Measurements from ENCODE around the gene EGR4. TPM values are rescaled to one million over a fixed set of nuclear protein-coding genes. Genes with fewer than 3 reads are reported as not detected.

EGR4 gene
- total and polyA plus RNA-seq, 2 experiments from 2014 or later: 0.23 TPM; not detected in 1

- no peak for TF ChIP-seq REST (IDR thresholded peaks at IDR 0.05; ENCODE audit: unreplicated experiment)
- no peak for TF ChIP-seq NANOG (IDR thresholded peaks at IDR 0.05; ENCODE audit: borderline replicate concordance)
- no peak for TF ChIP-seq EZH2 (IDR thresholded peaks at IDR 0.05; ENCODE audit: low read depth, unreplicated experiment)
- TF ChIP-seq CREB1 (CRISPR knock-in tag; IDR thresholded peaks at IDR 0.05; ENCODE audit: low read depth): no peak
- no peak for TF ChIP-seq EZH2phosphoT487 (IDR thresholded peaks at IDR 0.05; ENCODE audit: unreplicated experiment)
- TF ChIP-seq STAT1 (IDR thresholded peaks at IDR 0.05; ENCODE audit: unreplicated experiment): no peak
Measured at GRCh38 chr2:73262108-73262651, 31.2 kb downstream of the EGR4 start (continued).

DNA sequence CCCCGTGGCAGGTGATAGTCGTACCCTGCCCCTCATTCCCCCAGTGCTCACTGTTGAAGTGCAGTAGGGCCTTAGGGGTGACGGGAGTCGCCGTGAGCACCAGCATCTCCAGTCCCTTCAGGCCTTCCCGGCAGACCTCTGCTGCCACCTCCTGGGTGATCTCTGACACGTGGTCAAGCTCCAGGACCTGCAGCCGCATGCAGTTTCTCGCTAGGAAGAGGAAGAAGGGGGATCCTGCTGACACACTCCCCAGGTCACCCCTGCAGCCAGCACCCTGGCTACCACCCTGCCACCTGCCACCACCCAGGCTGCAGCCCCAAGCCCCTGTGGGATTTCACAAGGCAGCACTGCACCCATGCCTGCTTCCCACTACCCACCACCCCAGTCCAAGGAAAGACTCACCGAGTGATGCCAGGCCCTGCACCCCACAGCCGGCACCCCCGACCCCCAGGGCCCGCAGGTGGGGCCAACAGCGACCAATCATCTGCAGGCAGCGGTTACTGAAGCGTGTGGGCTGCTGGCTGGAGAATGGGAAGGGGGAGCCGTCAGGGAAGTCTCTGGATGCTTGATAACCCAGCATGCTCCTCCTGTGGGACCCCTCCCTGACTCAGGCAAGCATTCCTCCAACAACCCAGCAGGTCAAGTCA is 32.9 kb downstream of the EGR4 start:
- Histone ChIP-seq H3K27ac (ENCODE audit: low read depth) (no peak overlapping the region), H3K79me2 (replicated peaks; ENCODE audit: insufficient read depth) (no peaks in the 10 kb centered on the region), H4K20me1 (replicated peaks; ENCODE audit: insufficient read depth) (peaks cover 6% of the 10 kb centered on the region), H3K4me2 (no peak overlapping the region), H3K9me2 (ENCODE audit: insufficient read depth) (no peaks in the 10 kb centered on the region), H3K4me3 (no peak overlapping the region), H3K27me3 (ENCODE audit: insufficient read depth) (no peaks in the 10 kb centered on the region), H3K4me1 (ENCODE audit: insufficient read depth) (peaks cover 11% of the 10 kb centered on the region), H3K36me3 (ENCODE audit: insufficient read depth) (no peaks in the 10 kb centered on the region; the same call in 1 of the 2 replicates), H2AFZ (no peak overlapping the region), H3F3A (replicated peaks; ENCODE audit: low read depth) (no peaks in the 10 kb centered on the region)
- Mint-ChIP-seq H3K36me3 (ENCODE audit: low read depth) (peaks cover 13% of the 10 kb centered on the region), H3K4me3 (no peak overlapping the region), H3K4me1 (peaks cover 15% of the 10 kb centered on the region; the same call in 2 of the 3 replicates), H3K9me3 (no peaks in the 10 kb centered on the region), H3K27me3 (ENCODE audit: insufficient read depth, low read depth, poor library complexity) (peaks cover 12% of the 10 kb centered on the region), H3K27ac (no peak overlapping the region)
- peak; percentile 80 for DNase-seq (ENCODE audit: low spot score)
- TF ChIP-seq NANOG (IDR thresholded peaks at IDR 0.05; ENCODE audit: borderline replicate concordance) (no peak), EZH2 (IDR thresholded peaks at IDR 0.05; ENCODE audit: low read depth, unreplicated experiment) (no peak), ZNF114 (CRISPR knock-in tag; IDR thresholded peaks at IDR 0.05) (no peak)
- TF ChIP-seq, protein P1, sequence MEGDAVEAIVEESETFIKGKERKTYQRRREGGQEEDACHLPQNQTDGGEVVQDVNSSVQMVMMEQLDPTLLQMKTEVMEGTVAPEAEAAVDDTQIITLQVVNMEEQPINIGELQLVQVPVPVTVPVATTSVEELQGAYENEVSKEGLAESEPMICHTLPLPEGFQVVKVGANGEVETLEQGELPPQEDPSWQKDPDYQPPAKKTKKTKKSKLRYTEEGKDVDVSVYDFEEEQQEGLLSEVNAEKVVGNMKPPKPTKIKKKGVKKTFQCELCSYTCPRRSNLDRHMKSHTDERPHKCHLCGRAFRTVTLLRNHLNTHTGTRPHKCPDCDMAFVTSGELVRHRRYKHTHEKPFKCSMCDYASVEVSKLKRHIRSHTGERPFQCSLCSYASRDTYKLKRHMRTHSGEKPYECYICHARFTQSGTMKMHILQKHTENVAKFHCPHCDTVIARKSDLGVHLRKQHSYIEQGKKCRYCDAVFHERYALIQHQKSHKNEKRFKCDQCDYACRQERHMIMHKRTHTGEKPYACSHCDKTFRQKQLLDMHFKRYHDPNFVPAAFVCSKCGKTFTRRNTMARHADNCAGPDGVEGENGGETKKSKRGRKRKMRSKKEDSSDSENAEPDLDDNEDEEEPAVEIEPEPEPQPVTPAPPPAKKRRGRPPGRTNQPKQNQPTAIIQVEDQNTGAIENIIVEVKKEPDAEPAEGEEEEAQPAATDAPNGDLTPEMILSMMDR (conservative IDR thresholded peaks at IDR 0.05; ENCODE audit: low read depth in 2 of 2): peak; percentile 54 to 81
- ATAC-seq: peak; percentile 78

Measured in GM23338 (cell line).